Osteocyte (in vitro differentiated cells): Measurements from ENCODE around the gene SSTR5. TPM values are rescaled to one million over a fixed set of nuclear protein-coding genes. Genes with fewer than 3 reads are reported as not detected.
"Not testable (repeated sequence)": the region's sequence is repeated elsewhere in the genome, so short reads cannot be mapped to it uniquely, and the experiment has no call there.

Experiments
- DNase-seq: peaks from one replicate; pipeline ENCODE4 v3.0.0; 2021; ENCODE audit warnings: mixed read lengths; ENCODE audit not compliant: unreplicated experiment; ENCODE audit errors: extremely low spot score
- H3K27ac Mint-ChIP-seq: one replicate; pipeline ENCODE4 v1.8.0; 2021; ENCODE audit warnings: mild to moderate bottlenecking, mixed read lengths; ENCODE audit not compliant: unreplicated experiment
- H3K27me3 Mint-ChIP-seq: one replicate; pipeline ENCODE4 v1.8.0; 2021; ENCODE audit warnings: mixed read lengths; ENCODE audit not compliant: unreplicated experiment
- H3K36me3 Mint-ChIP-seq: one replicate; pipeline ENCODE4 v1.8.0; 2021; ENCODE audit warnings: mixed read lengths; ENCODE audit not compliant: unreplicated experiment
- H3K4me1 Mint-ChIP-seq: one replicate; pipeline ENCODE4 v1.8.0; 2021; ENCODE audit warnings: mixed read lengths; ENCODE audit not compliant: unreplicated experiment
- H3K4me3 Mint-ChIP-seq: one replicate; pipeline ENCODE4 v1.8.0; 2021; ENCODE audit warnings: mild to moderate bottlenecking, moderate library complexity, mixed read lengths; ENCODE audit not compliant: unreplicated experiment
- H3K9me3 Mint-ChIP-seq: one replicate; pipeline ENCODE4 v1.8.0; 2021; ENCODE audit warnings: mixed read lengths; ENCODE audit not compliant: unreplicated experiment
- CTCF ChIP-seq: fragments of 200-600 bp; sonication (generic); IDR thresholded peaks from 2 replicates; pipeline ENCODE4 v1.5.0; 2021; ENCODE audit warnings: antibody characterized with exemption, mild to moderate bottlenecking, moderate library complexity
- total RNA-seq: library from RNA; stranded (reverse); gene quantifications from 2 replicates; pipeline ENCODE4 v1.2.1, GENCODE V29; 2021

SSTR5 gene
- total RNA-seq, 1 donor from 2014 or later: not detected

GRCh38 chr16:1090620-1091587, 18.4 kb downstream of the SSTR5 start:
- H3K4me1 Mint-ChIP-seq: no peaks in the 10 kb centered on the region
- DNase-seq: no peak
- no peak overlapping the region for H3K4me3 Mint-ChIP-seq
- no peak overlapping the region for H3K27ac Mint-ChIP-seq
- H3K9me3 Mint-ChIP-seq: no peaks in the 10 kb centered on the region
- H3K27me3 Mint-ChIP-seq: peaks cover 8% of the 10 kb centered on the region
- H3K36me3 Mint-ChIP-seq: no peaks in the 10 kb centered on the region
- TF ChIP-seq CTCF: no peak

DNA sequence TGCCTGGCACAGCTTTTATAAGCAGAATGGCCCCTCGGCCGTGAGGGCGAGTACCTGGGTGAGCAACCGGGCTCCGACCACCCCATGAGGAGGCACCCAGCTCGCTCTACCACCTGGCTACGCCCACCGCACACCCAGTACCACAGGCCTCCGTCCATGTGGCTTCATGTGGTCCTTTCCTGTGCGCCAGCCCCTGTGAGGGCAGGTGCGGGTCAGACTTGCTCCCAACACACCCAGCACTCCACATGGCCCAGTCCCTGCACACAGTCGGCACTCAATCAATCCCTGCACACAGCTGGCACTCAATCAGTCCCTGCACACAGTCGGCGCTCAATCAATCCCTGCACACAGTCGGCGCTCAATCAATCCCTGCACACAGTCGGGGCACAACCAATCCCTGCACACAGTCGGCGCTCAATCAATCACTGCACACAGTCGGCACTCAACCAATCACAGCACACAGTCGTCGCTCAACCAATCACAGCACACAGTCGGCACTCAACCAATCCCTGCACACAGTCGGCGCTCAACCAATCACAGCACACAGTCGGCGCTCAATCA, 19.5 kb downstream of the SSTR5 start:
- Mint-ChIP-seq H3K27ac (no peak overlapping the region), H3K27me3 (peaks cover 8% of the 10 kb centered on the region), H3K9me3 (no peaks in the 10 kb centered on the region), H3K4me1 (no peaks in the 10 kb centered on the region), H3K4me3 (no peak overlapping the region), H3K36me3 (no peaks in the 10 kb centered on the region)
- no peak for TF ChIP-seq CTCF
- no peak for DNase-seq

DNA sequence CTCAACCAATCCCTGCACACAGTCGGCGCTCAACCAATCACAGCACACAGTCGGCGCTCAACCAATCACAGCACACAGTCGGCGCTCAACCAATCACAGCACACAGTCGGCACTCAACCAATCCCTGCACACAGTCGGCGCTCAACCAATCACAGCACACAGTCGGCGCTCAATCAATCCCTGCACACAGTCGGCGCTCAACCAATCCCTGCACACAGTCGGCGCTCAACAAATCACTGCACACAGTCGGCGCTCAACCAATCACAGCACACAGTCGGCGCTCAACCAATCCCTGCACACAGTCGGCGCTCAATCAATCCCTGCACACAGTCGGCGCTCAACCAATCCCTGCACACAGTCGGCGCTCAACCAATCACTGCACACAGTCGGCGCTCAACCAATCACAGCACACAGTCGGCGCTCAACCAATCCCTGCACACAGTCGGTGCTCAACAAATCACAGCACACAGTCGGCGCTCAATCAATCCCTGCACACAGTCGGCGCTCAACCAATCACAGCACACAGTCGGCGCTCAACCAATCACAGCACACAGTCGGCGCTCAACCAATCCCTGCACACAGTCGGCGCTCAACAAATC, 20.2 kb downstream of the SSTR5 start:
- not testable (repeated sequence) for H3K27me3 Mint-ChIP-seq, H3K4me3 Mint-ChIP-seq, H3K36me3 Mint-ChIP-seq, H3K27ac Mint-ChIP-seq, H3K9me3 Mint-ChIP-seq, DNase-seq, H3K4me1 Mint-ChIP-seq

GRCh38 chr16:1093284-1094123, 21.0 kb downstream of the SSTR5 start:
- no peaks in the 10 kb centered on the region for H3K9me3 Mint-ChIP-seq
- H3K4me1 Mint-ChIP-seq: no peaks in the 10 kb centered on the region
- no peak for TF ChIP-seq CTCF
- no peak for DNase-seq
- H3K4me3 Mint-ChIP-seq: no peak overlapping the region
- H3K27ac Mint-ChIP-seq: no peak overlapping the region
- H3K27me3 Mint-ChIP-seq: peaks cover under 1% of the 10 kb centered on the region
- no peaks in the 10 kb centered on the region for H3K36me3 Mint-ChIP-seq

DNA sequence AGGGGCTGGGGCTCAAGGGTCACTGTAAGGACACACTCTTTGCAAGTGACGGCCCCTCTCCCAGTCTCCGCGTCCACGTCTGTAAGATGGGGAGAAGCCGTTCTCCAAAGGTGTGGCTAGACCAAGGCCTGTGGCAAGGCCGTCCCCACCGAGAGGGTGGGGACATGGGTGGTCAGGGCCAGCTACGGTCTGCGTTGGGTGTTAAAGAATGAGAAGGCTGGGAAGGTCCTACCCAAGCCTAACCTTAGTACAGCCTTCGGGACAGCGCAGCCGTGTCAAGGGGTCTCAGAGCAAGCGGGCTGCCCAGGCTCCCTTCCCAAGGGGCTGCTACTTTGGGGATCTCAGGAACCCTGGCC, 21.6 kb downstream of the SSTR5 start:
- H3K4me1 Mint-ChIP-seq: no peaks in the 10 kb centered on the region

More for the DNA sequence above, 21.6 kb downstream of the SSTR5 start:
- H3K9me3 Mint-ChIP-seq: no peaks in the 10 kb centered on the region
- no peak for TF ChIP-seq CTCF
- H3K36me3 Mint-ChIP-seq: no peaks in the 10 kb centered on the region
- no peak for DNase-seq
- H3K27ac Mint-ChIP-seq: no peak overlapping the region
- H3K4me3 Mint-ChIP-seq: no peak overlapping the region
- H3K27me3 Mint-ChIP-seq: no peaks in the 10 kb centered on the region
